ENCODE data around the gene BRD1.

GRCh38 chr22:49774499-49775151, 53.0 kb downstream of the BRD1 start:
- TF ChIP-seq CTCF (IDR thresholded peaks at IDR 0.05) (no peak), ZFX (IDR thresholded peaks at IDR 0.05; ENCODE audit: borderline replicate concordance) (no peak)

All from 22Rv1 (cell line).